Ishikawa (cell line): Measurements from ENCODE around the gene ANKFY1.

ENCODE experiments used
- EGR1 ChIP-seq: IDR thresholded peaks from 2 replicates; pipeline ENCODE4 v1.6.1; 2012
- TAF1 ChIP-seq: IDR thresholded peaks from 2 replicates; pipeline ENCODE4 v1.6.1; 2012; ENCODE audit warnings: low read depth, mild to moderate bottlenecking
- TF ChIP-seq, protein P1 (sequence below): IDR thresholded peaks from 2 replicates; pipeline ENCODE4 v1.6.1; 2012; ENCODE audit warnings: low read depth, mild to moderate bottlenecking

DNA sequence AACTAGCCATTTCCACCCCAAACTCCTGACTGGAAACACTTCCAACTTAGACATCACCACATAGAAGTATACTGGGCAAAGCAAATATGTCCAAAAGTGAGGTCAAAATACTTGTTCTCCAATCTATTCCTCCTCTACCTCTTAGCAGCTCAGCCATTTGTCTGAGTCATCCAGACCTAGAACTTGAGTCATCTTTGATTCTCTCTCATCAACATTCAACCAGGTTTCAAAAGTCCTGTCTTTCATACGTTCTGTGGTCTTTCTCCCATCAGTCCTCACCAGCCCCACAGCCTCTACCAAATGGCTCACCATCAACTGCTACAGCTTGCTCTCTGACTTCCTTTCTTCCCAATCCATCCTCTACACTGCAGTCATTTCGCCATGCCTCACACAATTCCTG lies 6.8 kb downstream of the ANKFY1 start:
- TF ChIP-seq EGR1 (no peak), TAF1 (no peak)
- TF ChIP-seq, protein P1, sequence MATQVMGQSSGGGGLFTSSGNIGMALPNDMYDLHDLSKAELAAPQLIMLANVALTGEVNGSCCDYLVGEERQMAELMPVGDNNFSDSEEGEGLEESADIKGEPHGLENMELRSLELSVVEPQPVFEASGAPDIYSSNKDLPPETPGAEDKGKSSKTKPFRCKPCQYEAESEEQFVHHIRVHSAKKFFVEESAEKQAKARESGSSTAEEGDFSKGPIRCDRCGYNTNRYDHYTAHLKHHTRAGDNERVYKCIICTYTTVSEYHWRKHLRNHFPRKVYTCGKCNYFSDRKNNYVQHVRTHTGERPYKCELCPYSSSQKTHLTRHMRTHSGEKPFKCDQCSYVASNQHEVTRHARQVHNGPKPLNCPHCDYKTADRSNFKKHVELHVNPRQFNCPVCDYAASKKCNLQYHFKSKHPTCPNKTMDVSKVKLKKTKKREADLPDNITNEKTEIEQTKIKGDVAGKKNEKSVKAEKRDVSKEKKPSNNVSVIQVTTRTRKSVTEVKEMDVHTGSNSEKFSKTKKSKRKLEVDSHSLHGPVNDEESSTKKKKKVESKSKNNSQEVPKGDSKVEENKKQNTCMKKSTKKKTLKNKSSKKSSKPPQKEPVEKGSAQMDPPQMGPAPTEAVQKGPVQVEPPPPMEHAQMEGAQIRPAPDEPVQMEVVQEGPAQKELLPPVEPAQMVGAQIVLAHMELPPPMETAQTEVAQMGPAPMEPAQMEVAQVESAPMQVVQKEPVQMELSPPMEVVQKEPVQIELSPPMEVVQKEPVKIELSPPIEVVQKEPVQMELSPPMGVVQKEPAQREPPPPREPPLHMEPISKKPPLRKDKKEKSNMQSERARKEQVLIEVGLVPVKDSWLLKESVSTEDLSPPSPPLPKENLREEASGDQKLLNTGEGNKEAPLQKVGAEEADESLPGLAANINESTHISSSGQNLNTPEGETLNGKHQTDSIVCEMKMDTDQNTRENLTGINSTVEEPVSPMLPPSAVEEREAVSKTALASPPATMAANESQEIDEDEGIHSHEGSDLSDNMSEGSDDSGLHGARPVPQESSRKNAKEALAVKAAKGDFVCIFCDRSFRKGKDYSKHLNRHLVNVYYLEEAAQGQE: no peak
